Measurements from ENCODE around the gene UTP14C. TPM values are rescaled to one million over a fixed set of nuclear protein-coding genes. Genes with fewer than 3 reads are reported as not detected.

The UTP14C gene
- total and polyA plus RNA-seq, 2 experiments from 2014 or later: 11.4 to 22.9 TPM

- no peak for TF ChIP-seq ZNF462 (CRISPR knock-in tag; IDR thresholded peaks at IDR 0.05)
- no peak for TF ChIP-seq ETS1 (IDR thresholded peaks at IDR 0.05)
- TF ChIP-seq POLR2AphosphoS5 (IDR thresholded peaks at IDR 0.05; ENCODE audit: low read depth): no peak
- no peak for TF ChIP-seq EZH2 (IDR thresholded peaks at IDR 0.05; ENCODE audit: low read depth, unreplicated experiment)
- no peak for TF ChIP-seq ZNF114 (CRISPR knock-in tag; IDR thresholded peaks at IDR 0.05)
- TF ChIP-seq CTCF (conservative IDR thresholded peaks at IDR 0.05; ENCODE audit: low read depth in 2 of 2): no peak
These were observed 14.5 kb upstream of the UTP14C start (continued) for GRCh38 chr13:52009946-52010345.
